ENCODE measurements around the gene ACOT13.
"Not testable (repeated sequence)": the region's sequence is repeated elsewhere in the genome, so short reads cannot be mapped to it uniquely, and the experiment has no call there.

Gene ACOT13

DNA sequence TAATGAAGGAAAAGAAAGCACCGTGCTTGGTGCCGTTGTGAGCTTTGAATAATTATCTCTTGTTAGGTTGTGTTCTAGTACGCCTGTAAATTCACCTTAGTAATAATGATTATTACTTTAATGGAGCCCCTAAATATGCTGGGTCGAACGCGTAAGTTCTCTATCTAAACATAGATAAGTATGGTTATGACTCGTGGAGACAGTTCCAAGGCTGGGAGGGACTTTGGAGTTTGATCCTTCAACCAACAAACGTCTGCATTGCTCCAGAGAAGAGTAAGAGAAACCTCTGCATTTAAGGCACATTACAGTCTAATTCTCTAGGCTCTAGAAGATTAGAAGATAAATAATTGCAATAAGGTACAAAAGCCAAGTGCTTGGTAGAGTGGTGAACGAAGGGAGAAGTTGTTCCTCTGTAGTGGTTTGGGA, 514 bp downstream of the ACOT13 start:
- DNase-seq (ENCODE audit: low read depth, low spot score) = no peak

DNA sequence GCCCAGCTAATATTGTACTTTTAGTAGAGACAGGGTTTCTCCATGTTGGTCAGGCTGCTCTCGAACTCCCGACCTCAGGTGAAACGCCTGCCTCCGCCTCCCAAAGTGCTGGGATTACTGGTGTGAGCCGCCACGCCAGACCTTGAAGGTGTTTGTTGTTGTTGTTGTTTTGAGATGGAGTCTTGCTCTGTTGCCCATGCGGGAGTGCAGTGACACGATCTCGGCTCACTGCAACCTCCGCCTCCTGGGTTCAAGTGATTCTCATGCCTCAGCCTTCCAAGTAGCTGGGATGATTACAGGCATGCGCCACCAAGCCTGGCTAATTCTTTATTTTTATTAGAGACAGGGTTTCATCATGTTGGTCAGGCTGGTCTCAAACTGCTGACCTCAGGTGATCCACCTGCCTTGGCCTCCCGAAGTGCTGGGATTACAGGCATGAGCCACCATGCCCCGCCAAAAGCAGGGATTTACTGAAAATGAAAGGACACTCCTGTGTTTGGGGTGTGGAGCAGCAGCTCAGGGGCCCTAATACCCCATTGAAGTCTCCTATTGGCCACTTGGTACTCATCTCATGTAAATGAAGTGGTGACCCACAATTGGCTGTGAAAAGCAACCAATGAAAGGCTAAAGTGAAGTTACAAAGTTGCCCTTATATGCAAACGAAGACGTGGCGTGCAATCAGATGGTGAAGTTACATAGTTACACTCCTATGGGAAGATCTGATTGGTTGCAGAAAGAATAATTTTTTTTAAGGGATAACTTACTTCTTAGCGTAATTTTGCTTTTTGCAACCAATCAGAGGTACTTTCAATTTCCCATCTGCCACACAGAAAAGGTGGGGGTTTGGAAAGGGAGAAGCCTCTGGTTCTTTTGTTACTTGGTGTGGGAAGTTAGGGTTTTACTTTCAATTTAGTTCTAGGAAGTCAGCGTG, 1.5 kb downstream of the ACOT13 start:
- H3K4me3 ChIP-seq (ENCODE audit: low read depth, low read length); in situ Hi-C loops (cut with HindIII; ENCODE audit: low sequenced_read_pairs); DNase-seq (ENCODE audit: low read depth, low spot score): not testable (repeated sequence)

More for the DNA sequence above, 514 bp downstream of the ACOT13 start:
- TF ChIP-seq, protein P1, sequence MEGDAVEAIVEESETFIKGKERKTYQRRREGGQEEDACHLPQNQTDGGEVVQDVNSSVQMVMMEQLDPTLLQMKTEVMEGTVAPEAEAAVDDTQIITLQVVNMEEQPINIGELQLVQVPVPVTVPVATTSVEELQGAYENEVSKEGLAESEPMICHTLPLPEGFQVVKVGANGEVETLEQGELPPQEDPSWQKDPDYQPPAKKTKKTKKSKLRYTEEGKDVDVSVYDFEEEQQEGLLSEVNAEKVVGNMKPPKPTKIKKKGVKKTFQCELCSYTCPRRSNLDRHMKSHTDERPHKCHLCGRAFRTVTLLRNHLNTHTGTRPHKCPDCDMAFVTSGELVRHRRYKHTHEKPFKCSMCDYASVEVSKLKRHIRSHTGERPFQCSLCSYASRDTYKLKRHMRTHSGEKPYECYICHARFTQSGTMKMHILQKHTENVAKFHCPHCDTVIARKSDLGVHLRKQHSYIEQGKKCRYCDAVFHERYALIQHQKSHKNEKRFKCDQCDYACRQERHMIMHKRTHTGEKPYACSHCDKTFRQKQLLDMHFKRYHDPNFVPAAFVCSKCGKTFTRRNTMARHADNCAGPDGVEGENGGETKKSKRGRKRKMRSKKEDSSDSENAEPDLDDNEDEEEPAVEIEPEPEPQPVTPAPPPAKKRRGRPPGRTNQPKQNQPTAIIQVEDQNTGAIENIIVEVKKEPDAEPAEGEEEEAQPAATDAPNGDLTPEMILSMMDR (IDR thresholded peaks at IDR 0.05; ENCODE audit: low read depth, low read length) = no peak
- in situ Hi-C loops (cut with HindIII; ENCODE audit: low sequenced_read_pairs) = no loop called here
- H3K4me3 ChIP-seq (ENCODE audit: low read depth, low read length) = peak overlapping the region; percentile 96

DNA sequence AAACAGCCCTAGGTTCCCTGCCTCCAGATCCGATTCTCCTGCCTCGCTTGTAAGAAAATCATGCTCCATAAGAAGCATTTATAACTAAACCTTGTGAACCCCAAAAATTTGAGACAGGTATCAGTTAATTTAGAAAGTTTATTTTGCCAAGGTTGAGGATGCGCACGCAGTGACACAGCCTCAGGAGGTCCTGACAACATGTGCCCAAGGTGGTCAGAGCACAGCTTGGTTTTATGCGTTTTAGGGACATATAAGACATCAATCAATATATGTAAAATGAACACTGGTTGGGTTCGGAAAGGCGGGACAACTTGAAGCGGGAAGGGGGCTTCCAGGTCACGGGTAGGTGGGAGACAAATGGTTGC, 2.1 kb downstream of the ACOT13 start:
- TF ChIP-seq, protein P1 (IDR thresholded peaks at IDR 0.05; ENCODE audit: low read depth, low read length) = no peak
- no peak overlapping the region for H3K4me3 ChIP-seq (ENCODE audit: low read depth, low read length)
- DNase-seq (ENCODE audit: low read depth, low spot score) = no peak
- in situ Hi-C loops (cut with HindIII; ENCODE audit: low sequenced_read_pairs) = no loop called here

DNA sequence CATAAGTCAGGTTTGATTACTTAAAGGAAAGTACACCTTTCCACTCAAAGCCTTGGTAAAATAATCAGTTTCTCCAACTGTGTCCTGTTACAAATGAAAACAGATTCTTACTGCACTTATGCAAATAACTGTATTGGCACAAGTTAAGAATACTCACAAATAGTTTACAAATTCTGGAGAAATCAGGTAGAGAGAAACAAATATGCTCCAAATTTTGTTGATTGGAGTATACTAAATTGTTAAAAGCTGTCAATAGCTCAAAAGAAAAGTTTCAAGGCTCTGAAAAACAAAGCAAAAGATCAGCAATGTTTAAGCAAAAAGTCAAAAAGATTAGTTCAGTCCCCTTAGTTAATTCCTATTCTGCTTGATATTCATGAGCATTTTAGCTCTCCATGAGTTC, 3.6 kb downstream of the ACOT13 start:
- in situ Hi-C loops (cut with HindIII; ENCODE audit: low sequenced_read_pairs) = not testable (repeated sequence)

DNA sequence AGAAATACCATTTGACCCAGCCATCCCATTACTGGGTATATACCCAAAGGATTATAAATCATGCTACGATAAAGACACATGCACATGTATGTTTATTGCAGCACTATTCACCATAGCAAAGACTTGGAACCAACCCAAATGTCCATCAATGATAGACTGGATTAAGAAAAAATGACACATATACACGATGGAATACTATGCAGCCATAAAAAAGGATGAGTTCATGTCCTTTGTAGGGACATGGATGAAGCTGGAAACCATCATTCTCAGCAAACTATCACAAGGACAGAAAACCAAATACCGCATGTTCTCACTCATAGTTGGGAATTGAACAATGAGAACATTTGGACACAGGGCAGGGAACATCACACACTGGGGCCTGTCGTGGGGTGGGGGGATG, 4.2 kb downstream of the ACOT13 start:
- H3K4me3 ChIP-seq (ENCODE audit: low read depth, low read length); in situ Hi-C loops (cut with HindIII; ENCODE audit: low sequenced_read_pairs); DNase-seq (ENCODE audit: low read depth, low spot score): not testable (repeated sequence)

More for the DNA sequence above, 3.6 kb downstream of the ACOT13 start:
- H3K4me3 ChIP-seq (ENCODE audit: low read depth, low read length); DNase-seq (ENCODE audit: low read depth, low spot score): not testable (repeated sequence)

DNA sequence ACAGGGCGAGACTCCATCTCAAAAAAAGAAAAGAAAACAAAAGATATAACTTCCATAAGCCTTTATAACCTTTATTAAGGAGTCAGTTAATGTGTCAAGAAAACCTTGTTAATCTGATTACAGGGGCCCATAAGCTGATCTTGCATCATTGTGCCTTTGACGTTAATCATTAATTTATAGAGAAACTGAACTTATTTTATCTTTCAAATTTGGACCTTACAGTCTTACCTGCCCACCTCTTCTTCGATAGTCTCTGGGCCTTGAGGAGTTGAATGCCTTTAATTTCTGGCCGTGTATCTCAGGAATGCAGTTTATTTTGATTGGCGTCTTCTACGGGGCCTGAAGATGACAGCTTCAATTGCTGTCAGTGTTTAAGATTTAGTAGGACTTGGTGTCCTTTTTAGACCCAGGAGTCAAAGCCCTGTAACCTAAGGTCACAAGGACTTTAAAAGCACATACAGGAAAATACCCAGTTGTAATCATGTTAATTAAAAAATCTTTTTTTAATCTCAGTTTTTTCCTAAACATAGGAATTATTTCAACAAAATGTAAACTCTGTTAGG, 5.8 kb downstream of the ACOT13 start:
- no peak for DNase-seq (ENCODE audit: low read depth, low spot score)
- H3K4me3 ChIP-seq (ENCODE audit: low read depth, low read length) = no peak overlapping the region
- in situ Hi-C loops (cut with HindIII; ENCODE audit: low sequenced_read_pairs) = no loop called here
- TF ChIP-seq, protein P1 (IDR thresholded peaks at IDR 0.05; ENCODE audit: low read depth, low read length) = no peak

DNA sequence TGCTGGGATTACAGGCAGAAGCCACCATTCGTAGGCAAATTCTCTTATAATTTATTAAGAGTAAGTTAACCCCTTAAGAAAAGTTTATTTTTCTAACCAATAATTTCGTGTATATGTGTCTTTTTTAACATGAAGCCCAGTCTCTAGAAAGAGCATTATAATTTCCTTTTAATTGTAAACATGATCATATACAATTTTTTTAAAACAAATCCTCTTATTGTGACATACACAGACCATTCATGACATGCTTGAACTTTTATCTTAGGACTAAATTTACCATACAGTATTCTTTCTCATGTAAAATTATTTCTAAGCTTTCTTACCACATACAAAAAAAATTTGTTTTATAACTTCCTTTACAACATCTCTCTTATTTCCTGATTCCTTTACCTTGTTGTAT, 6.7 kb downstream of the ACOT13 start:
- TF ChIP-seq, protein P1 (IDR thresholded peaks at IDR 0.05; ENCODE audit: low read depth, low read length) = no peak
- in situ Hi-C loops (cut with HindIII; ENCODE audit: low sequenced_read_pairs) = no loop called here
- DNase-seq (ENCODE audit: low read depth, low spot score) = no peak
- H3K4me3 ChIP-seq (ENCODE audit: low read depth, low read length) = no peak overlapping the region

DNA sequence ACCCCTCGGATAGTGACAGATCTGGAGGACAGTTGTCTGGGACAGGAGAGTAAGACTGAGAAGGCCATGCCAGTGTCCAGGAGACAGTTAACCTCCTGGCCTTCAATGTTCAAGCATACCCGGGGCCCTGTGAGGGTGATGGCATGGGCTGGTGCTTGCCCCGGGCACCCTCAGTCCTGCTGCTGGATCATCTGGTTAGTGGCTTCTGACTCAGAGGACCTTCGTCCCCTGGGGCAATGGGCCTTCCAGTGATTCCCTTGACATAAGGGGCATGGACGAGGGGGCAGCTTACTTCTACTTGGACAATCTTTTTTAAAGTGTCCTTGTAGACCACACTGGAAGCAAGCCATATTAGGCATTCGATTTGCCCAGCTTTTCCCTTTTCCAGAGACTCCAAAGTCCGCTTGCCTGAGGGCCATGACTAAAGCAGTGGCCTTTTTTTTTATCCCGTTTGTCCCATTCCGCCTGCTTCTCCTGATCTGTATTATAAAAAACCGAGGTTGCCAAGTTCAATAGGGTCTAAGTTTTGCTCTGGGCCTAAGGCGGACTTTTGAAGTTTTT, 12.0 kb downstream of the ACOT13 start:
- H3K4me3 ChIP-seq (ENCODE audit: low read depth, low read length); DNase-seq (ENCODE audit: low read depth, low spot score); in situ Hi-C loops (cut with HindIII; ENCODE audit: low sequenced_read_pairs): not testable (repeated sequence)
